ENCODE measurements around the gene GSS.

Gene GSS

DNA sequence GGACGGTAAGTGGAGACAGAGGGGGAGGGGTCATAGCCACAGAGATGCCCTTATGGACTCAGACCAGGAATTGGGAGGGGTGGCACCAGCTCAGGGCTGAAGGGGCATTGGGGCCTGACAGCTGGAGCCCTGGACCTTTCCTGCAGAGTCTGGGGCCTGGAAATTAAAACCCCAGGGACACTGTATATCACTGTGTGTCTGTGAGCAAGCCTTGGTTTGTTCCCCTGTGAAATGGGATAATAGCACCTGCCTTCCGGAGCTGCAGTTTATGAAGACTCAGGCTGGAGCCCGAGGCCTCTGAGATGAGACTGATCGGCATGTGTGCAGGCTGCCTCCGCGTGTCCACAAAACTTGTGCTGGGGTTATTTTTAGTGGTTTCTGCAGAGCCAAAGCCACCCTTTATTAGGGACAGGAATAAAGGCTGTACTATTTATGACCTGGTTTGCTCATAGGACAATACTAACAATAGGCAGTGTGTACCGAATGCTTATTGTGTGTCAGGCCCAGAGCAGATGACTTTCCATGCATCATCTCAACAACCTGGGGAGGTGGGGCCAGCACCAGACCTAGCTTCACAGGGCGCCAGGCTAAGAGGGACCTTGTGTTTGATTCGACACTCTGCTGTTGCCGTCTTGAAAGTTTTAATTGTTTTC is 22.6 kb upstream of the GSS start:
- DNase-seq (ENCODE audit: low read depth in 1 of 2, low spot score in 1 of 2): no peak

DNA sequence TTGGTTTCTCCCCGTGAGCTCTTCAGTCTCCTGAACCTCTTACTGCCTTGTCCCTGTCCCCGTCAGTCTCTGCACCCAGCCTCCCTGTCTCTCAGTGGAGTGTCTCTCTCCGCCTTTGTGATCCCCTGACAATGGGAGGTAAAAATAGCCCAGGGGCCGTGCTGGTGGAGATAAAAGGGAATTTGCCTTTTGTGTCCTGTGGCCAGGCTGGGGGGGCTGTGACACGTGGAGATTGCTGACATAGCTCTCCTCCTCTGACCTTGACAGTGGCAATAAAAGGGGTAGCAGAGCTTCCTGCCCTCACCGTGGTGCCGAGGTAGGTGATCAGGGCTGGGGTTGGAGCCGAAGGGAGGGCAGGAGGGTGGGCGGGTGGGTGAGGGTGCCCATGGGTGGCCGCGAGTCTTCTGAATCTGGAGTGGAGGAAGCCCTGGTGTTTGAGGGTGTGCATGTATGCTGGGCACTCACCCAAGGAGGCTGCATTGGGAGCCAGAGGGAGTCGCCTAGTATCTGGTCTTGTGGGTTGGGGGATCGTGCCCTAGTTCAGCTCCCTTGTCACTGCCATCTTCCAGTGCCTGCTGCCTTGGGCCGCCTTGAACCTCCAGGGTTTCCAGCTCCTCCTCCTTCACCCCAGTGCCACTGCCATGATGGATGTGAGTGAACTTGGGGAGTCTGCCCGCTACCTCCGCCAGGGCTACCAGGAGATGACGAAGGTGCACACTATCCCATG is 21.9 kb upstream of the GSS start:
- no peak for DNase-seq (ENCODE audit: low read depth in 1 of 2, low spot score in 1 of 2)

DNA sequence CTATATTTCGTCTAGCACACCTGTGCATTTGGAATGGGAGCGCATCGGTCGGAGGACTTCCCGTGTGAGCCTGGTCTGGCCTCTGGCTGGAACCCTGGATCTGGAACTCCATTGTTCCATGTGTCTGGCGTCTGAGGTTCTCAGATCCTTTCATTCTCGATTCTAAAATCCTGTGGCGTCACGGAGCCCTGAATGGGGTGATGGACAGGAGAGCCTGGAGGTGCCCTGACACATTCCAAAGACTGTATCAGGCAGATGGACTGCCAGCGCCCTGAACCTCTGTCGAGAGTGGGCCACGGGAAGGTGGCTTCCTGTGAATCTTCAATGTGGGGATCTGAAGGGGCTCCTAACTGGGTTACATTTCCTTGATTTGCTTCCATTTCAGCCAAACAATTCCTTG is 20.7 kb upstream of the GSS start:
- no peak for DNase-seq (ENCODE audit: low read depth in 1 of 2, low spot score in 1 of 2)

DNA sequence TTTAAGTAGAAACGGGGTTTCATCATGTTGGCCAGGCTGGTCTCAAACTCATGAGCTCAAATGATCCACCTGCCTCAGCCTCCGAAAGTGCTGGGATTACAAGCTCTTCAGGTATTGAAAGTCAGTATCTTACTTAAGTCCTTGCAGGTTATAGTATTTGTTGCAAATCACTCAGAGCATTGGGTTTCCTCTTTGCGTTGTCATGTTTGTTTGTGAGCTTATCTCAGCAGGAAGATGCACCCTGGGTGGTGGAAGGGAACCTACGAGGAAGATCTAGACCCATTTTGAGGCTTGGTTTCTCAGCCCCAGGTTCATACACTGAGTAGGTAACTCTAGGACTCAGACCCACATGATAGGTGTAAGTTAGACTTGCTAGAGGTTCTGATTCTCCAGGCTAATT is 18.6 kb upstream of the GSS start:
- no peak for DNase-seq (ENCODE audit: low read depth in 1 of 2, low spot score in 1 of 2)

DNA sequence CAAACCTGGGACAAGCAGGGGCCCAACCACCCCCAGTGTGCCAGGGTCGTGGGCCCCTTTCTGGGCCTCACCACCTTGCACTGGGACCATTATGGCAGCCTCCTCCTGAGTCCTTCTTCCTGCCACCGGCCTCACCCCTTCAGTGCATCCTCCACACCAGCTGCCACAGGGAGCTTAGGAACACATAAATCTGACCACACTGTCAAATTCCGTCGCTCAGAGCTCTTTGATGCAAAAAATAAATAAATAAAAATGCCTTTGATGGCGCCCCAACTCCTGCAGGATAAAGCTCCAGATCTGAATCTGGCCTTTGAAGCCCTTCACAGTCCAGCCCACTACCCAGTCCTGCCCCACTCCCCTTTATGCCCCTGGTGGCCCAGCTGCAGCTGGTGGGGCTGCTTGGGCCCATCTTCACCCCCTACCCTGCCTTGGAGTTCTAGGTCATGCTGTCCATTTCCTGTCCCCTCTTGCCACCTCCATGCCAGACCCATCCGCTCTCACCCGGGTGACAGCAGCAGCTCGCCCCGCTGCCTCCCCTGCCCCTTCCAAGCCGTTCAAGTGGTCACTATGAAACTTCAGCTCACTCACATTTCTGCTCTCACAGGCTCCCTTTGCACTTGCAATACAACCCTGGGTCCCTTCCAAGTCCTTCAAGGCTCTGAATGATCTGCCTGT is 16.1 kb upstream of the GSS start:
- DNase-seq (ENCODE audit: low read depth in 1 of 2, low spot score in 1 of 2): no peak

DNA sequence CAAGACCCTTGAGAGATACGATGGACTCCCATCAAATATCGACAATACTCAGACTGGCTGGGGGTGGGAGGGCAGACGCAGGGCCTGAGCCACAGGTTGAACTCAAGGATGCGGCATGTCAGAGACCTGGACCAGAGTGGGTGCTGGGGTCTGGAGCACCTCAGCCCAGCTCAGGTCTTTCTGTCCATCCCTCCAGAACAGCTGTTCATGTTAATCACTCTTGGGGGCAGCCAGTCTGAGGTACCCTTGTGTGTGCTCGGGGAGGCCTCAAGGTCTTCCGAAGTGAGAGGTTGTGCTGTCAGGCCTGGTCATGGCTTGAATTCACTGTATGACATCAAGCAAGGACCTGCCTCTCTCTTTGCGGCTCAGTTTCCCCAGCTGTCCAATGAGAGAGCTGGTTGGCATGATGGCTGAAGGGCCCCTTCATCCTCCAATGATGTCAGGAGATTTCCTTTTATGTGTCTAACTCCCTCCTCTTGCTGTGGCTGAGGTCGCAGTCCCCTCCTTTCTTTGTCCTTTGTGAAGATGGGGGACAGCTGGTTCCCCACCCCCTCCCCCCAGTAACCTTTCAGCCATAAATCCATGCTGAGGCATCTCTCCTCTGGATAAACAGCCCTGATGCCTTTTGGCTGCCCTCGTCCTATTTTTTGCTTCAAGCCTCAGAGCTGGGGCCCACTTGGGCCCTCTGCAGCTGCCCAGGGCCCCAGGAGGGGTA is 15.4 kb upstream of the GSS start:
- no peak for DNase-seq (ENCODE audit: low read depth in 1 of 2, low spot score in 1 of 2)

DNA sequence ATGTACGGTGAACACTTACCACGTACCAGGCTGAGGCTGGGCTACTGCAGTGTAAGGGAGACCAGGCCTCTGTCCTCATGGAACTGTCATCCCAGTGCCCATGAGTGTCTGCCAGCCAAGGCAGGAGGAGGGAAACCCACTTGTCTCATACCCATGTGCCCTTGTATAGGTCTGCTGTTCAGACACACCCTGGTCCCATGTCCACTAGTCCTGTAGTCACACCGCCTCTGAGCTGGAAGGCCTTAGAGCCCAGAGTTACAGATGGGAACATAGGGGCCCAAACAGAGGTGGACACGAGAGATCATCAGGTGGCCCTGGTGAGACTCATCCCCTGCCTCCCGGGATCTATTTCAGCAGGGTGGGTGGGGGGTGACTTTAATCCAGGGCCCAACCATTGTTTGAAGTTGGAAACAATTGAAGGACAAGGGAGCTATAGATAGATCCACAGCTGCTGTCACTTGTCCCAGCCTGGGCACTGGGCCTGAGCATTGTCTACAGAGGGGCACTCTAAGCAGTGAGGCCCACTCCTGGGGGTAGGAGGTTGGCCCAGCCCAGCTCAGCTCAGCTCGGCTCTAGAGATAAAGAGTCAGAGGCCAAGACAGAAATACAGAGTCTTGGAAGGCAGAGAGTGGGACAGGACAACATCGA is 14.7 kb upstream of the GSS start:
- no peak for DNase-seq (ENCODE audit: low read depth in 1 of 2, low spot score in 1 of 2)

DNA sequence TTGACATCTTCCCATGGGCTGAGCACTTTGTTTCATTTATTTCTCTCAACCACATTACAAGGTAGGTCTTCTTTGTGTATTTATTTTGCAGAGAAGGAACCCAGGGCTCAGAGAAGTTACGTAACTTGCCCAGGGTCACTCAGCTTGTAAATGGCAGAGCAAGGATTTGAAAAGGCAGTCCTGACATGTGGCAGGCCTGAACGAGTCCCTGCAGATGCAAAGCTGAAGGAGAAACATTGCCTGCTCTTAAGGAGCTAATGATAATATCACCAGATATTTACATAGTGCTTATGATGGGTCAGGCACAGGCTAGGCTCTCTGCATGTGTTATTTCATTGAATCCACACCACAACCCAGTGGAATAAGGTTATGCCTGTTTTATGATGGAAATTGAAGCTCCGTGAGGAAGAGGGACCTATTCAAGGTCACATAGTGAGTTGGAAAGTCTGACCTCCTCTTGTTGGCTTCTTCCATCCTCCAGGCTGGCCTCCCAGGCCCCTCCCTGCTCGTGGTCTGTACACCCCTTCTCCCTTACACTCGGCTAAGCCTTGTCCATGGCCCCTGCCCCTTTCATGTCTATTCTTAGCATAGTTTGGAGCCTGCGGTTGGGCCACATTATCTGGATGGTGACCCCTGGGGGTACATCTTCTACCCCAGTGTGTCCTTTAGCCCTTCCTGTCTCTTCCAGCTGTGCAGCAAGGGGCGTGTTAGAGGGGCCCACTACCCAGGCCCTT is 12.6 kb upstream of the GSS start:
- DNase-seq (ENCODE audit: low read depth in 1 of 2, low spot score in 1 of 2): no peak

DNA sequence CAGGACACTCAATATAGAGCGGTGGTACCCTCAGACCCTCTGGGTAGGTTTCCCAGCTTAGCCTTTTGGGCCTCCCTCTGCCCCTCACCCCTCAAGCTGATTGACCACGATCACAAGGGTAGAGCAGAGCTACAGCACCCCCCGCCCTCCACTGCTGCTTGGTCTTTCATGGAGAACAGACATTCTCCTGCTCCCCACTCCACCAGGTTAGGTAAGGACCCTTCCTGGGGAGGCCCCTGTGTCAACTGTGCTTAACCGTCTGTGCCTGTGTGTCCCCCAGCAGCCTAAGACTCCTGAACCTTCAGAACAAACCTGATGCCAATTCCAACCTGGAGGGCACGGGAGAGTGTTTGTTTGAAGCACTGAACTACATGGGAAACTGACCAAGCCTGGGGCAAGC is 11.8 kb upstream of the GSS start:
- no peak for DNase-seq (ENCODE audit: low read depth in 1 of 2, low spot score in 1 of 2)

DNA sequence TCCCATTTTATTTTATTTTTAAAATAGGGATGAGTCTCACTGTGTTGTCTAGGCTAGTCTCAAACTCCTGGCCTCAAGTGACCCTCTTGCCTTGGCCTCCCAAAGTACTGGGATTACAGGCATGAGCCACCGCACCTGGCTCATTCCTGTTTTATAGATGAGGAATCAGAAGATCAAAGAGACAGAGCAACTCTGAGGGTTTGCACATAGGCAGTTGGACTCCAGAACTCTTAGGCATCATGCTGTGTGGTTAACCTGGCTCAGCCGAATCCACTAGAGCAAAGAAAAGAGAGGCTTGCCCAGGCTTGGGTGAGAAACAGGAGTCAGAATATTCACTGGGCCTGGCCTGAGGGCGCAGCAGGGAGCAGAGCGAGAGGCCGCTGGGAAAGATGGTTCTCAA is 9.4 kb upstream of the GSS start:
- no peak for DNase-seq (ENCODE audit: low read depth in 1 of 2, low spot score in 1 of 2)

DNA sequence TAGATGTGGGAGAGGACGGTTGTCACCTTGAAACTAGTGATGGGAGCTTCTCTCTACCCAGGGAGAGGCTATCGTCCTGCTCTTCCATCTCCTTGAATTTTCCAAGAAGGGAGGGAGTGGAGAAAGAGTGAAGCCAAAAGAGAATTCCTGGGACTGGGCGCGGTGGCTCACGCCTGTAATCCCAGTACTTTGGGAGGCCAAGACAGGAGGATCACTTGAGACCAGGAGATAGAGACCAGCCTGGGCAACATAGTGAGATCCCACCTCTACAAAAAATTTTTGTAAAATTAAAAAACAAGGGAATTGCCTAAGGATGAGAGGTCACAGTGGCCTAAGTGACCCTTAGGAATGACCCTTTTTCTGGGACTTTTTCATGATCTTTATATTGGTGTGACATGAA is 8.9 kb upstream of the GSS start:
- DNase-seq (ENCODE audit: low read depth in 1 of 2, low spot score in 1 of 2): no peak

DNA sequence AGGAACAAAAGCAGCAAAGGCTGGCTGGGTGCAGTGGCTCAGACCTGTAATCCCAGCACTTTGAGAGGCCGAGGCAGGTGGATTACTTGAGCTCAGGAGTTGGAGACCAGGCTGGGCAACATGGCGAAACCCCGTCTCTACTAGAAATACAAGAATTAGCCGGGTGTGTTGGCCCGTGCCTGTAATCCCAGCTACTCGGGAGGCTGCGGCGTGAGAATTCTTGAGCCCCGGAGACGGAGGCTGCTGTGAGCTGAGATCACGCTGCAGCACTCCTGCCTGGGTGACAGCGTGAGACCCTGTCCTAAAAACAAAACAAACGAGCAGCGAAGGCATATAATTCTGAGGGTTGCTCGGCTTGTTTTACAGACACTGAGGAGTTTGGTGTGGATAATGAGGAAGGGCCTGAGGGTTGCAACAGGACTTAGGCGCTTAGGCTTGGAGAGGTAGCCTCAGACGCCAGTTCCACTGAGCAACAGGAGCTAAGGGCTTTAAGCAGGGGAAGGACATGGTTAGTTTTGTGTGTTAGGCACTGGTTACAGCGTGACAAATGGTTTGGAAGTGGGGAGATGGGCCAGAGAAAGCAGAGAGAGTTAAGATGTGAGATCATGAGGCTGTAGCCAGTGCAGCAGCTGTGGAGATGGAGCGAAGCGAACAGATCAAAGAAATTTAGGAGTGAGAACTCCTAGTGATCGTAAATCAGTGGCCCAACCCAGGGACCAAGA is 1.3 kb upstream of the GSS start:
- DNase-seq (ENCODE audit: low read depth in 1 of 2, low spot score in 1 of 2): no peak

DNA sequence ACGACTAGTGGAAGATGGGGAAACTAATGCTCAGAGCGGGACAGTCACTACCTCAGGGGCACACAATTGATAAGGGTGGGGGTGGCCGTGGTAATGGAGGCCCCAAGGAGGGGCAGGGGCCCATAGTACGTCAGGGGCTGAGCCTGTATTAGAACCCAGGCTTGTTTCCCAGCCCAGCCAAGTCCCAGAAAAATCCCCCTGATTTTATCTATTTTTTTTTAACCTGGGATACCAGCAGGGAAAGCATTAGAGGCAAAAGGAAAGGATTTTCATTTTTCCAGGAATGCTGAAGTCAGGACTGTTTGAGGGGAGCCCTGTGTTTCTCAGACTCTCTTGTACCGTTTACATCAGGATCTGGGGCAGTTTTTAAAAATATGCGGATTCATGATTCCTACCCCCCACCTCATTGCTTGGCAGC is 444 bp upstream of the GSS start:
- DNase-seq (ENCODE audit: low read depth in 1 of 2, low spot score in 1 of 2): no peak

DNA sequence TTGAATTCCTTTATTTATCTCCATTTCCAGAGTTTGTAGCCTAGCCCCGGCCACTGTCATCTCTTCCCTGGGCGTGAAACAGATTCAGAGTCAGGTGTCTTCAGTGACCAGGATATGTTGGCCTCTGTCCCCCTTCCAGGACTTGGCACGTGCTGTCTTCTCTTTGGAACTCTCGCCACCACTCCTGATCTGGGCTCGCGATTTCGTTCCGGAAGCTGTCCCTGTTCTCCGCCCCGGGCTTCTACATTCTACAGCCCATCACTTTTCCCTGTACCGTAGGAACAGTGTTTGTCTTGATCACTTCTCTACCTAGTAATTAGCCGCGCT is 739 bp downstream of the GSS start:
- DNase-seq (ENCODE audit: low read depth in 1 of 2, low spot score in 1 of 2): no peak

DNA sequence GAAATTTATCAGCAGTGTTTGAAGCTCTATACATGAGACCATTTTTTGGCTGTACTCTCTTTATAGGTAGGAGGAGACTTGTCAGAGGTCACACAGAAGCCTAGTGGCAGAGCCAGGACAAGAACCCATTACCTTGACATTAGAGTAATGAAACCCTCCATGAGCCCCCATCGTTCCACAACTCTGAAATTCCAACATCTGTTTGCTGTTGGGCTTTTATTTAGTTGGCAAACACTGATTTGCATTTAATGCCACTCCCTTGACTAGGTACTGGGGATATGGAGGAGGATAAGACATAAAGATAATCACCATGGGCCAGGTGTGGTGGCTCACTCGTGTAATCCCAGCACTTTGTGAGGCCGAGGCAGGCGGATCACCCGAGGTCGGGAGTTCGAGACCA is 1.6 kb downstream of the GSS start:
- DNase-seq (ENCODE audit: low read depth in 1 of 2, low spot score in 1 of 2): no peak

DNA sequence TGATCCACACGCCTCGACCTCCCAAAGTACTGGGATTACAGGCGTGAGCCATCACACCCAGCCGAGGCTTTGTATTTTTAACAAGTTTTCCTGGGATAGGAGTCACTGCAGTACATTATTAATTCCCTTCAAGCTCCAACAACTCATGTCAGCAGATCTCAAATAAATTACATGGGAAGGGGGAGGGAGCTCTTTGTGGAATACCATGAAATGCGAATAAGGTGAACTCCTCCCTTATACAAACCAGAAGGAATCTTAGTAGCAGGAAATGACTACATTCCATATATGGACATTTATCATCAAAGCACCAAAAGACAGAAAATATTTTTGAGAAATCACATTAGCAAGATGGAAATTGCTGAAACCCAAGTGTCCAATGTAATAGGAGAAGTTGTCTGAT is 2.9 kb downstream of the GSS start:
- DNase-seq (ENCODE audit: low read depth in 1 of 2, low spot score in 1 of 2): no peak

DNA sequence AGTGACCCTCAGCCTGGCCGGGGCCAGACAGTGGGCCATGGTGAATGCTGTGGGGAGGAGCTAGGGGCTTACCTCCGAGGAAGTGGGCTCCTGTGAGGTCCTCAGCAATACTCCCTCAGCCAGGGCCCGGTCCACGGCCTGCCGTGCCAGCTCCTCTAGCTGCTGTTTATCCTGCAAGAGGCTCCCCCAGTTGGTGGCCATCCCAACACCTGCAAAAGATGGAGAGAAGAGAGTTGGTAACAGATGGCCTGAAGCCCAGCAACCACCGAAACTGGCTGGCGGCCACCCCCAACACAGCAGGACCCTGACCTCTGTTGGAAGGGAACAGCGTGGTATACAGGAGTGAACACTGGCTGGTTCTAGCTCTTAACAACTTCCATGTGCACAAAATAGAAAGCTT is 4.0 kb downstream of the GSS start:
- no peak for DNase-seq (ENCODE audit: low read depth in 1 of 2, low spot score in 1 of 2)

DNA sequence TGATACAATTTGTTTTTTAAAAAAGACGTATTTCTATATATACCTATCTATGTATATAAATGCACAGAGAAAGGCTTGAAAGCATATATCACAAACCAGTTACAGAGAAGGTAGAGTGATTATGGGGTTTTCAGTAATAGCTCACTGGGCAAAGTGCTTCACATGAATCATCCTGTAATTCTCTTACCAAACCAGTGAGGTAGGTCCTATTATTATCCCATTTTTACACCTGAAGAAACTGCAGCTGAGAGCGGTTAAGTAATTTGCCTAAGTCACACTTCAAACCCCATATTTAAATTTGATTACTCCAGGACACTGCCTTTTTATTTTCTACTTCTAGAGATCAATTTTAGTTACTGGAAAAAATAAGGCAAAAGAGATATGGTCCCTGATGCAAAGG is 4.4 kb downstream of the GSS start:
- DNase-seq (ENCODE audit: low read depth in 1 of 2, low spot score in 1 of 2): no peak

DNA sequence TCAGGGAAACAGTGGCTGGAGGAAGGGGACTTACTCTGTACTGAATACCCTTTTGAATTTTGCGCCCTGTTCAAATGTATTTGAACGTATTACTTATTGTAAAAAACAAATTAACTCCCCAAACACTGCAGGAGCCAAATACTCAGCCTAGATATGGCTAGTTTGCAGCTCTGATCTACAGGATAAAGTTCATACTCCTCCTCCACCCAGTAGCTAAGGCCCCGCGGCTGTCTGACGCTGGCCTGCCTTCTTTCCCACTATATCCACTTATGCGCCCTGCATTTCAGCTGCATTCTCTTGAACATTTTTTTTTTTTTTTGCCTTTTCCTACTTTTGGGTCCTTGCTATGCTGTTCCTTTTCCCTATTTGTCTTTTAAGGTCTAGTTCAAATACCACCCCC is 6.5 kb downstream of the GSS start:
- no peak for DNase-seq (ENCODE audit: low read depth in 1 of 2, low spot score in 1 of 2)

DNA sequence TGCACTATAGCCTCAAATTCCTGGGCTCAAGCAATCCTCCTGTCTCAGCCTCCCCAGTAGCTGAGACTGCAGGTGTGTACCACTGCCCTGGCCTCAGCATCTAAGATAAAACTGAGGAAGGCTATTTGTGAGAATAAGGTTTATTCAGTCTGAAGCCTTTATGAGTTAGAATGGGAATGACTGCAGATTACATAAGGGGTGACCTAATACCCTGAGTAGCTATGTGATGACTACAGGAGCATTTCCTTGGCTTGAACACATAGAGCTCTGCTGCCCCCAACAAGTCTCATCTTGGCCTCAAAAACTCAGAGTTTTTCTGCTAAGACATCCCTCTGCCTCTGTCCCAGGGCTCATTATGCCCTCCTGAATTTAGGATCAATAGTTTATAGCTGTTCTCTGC is 7.6 kb downstream of the GSS start:
- no peak for DNase-seq (ENCODE audit: low read depth in 1 of 2, low spot score in 1 of 2)

Data from stimulated activated CD4-positive, alpha-beta T cell treated with anti-CD3 and anti-CD28 coated beads, Interleukin-15, amount 100 ng/mL, for 1 hour (primary cell).